Esophagus muscularis mucosa (tissue), 4 donors: ENCODE results near the gene GPR33. TPM values are rescaled to one million over a fixed set of nuclear protein-coding genes. Genes with fewer than 3 reads are reported as not detected.
"Not testable (repeated sequence)": the region's sequence is repeated elsewhere in the genome, so short reads cannot be mapped to it uniquely, and the experiment has no call there.

ENCODE experiments used
- DNase-seq: peaks from one replicate; pipeline ENCODE4 v3.0.0-alpha.2; 2017; ENCODE audit errors: extremely low spot score
- H3K27ac ChIP-seq, 4 donors: fragments of 200-600 bp; sonication (generic); replicated peaks in 1 of 4; 1 replicate in 3 of 4; 2 replicates in 1 of 4; pipeline ENCODE4 v1.5.1; 2016 to 2019; ENCODE audit warnings: mild to moderate bottlenecking in 1 of 4
- H3K27me3 ChIP-seq, 4 donors: fragments of 200-600 bp; sonication (generic); one replicate each; pipeline versions ENCODE4 v1.5.1 to v1.6.0; 2016 to 2019
- H3K36me3 ChIP-seq, 4 donors: fragments of 200-600 bp; sonication (generic); one replicate each; pipeline ENCODE4 v1.5.1; 2016 to 2019
- H3K4me1 ChIP-seq, 4 donors: fragments of 200-600 bp; sonication (generic); one replicate each; pipeline ENCODE4 v1.5.1; 2016 to 2019
- H3K4me3 ChIP-seq, 4 donors: fragments of 200-600 bp; sonication (generic); 1 replicate in 2 of 4; 2 replicates in 2 of 4; pipeline ENCODE4 v1.5.1; 2016 to 2019; ENCODE audit warnings: mild to moderate bottlenecking in 4 of 4, moderate library complexity in 1 of 4
- H3K9me3 ChIP-seq, 4 donors: fragments of 200-600 bp; sonication (generic); 1 replicate in 3 of 4; 2 replicates in 1 of 4; pipeline ENCODE4 v1.5.1; 2016 to 2019
- CTCF ChIP-seq, 3 experiments: fragments of 200-600 bp in 2 of 3; fragments of 450-650 bp in 1 of 3; sonication (generic) in 2 of 3; IDR thresholded peaks; one replicate each; pipeline ENCODE4 v1.5.1; 2017 to 2019; ENCODE audit warnings: antibody characterized with exemption in 3 of 3, mild to moderate bottlenecking in 2 of 3, moderate library complexity in 1 of 3
- EP300 ChIP-seq: sonication (generic); formaldehyde crosslinking; IDR thresholded peaks from one replicate; pipeline ENCODE4 v1.6.1; 2017; ENCODE audit warnings: antibody characterized with exemption
- POLR2A ChIP-seq: fragments of 450-650 bp; IDR thresholded peaks from one replicate; pipeline ENCODE4 v1.6.1; 2017; ENCODE audit warnings: antibody characterized with exemption, moderate library complexity, mild to moderate bottlenecking, low read depth
- POLR2AphosphoS5 ChIP-seq, 2 donors: sonication (generic); formaldehyde crosslinking; IDR thresholded peaks; one replicate each; pipeline ENCODE4 v1.6.1; 2017; ENCODE audit warnings: antibody characterized with exemption in 2 of 2
- WGBS: methylation state at CpG from one replicate; pipeline ENCODE4 v1.1.5; 2018; 5-methylcytosine and 5-hydroxymethylcytosine counted together
- intact Hi-C: fragments of 100-400 bp; cut with DNase I; formaldehyde crosslinking; loops from one replicate; pipeline ENCODE4 v1.15.1; 2023
- total RNA-seq, 4 donors: library from RNA; depleted of rRNA; stranded (reverse); fragments of >200 nt; gene quantifications; one replicate each; pipeline versions ENCODE4 v1.1.0 to v1.2.1, GENCODE V29; 2016

The GPR33 gene
- total RNA-seq, 4 donors from 2014 or later, result not detected

DNA sequence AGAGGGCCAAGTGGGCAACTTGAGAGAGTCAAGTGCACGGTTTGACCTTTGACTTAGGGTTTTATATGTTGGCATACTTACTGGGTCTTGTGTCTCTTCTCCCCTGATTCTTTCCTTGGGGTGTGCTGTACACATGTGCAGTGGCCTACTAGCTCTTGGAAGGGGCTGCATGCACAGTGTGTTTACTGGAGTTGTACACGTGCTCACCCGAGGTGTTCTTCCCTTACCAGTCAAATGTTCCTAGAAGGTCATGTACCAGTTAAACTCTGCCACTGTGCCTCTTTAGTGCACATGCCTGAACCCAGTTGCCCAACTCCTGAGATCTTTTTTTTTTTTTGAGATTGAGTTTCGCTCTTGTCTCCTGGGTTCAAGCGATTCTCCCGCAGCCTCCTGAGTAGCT is 21.3 kb downstream of the GPR33 start:
- WGBS, result 94% methylated on average over 6 of the region's 6 CpGs
- TF ChIP-seq POLR2A (no peak), CTCF (IDR thresholded peaks at IDR 0.05) (no peak)
- Histone ChIP-seq H3K9me3 (no peaks in the 10 kb centered on the region), H3K27me3 (no peaks in the 10 kb centered on the region), H3K36me3 (no peaks in the 10 kb centered on the region), H3K4me3 (no peak overlapping the region), H3K4me1 (peaks cover 0 to 10% (median 5%) of the 10 kb centered on the region in 4 donors), H3K27ac (no peak overlapping the region)
- intact Hi-C loops, result no loop called here
- no peak for DNase-seq

DNA sequence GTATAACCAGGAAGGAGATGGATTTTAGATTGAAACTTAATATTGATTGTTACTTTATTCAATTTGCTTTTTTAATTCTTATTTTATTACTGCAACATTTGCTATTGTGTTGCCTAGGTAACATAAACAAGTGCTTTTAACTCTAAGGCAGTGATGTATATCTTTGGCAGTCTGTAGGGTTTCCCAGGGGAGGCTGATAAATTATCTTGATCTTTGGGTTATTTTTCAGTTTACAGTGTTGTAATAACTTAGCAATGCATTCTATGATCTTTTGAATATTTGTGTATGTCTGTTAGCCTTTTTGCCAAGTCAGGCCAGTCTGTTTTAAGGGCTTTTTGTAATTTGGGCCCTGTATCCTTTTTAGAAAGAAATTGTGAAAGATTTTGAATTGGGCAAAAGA is 22.7 kb downstream of the GPR33 start:
- no peaks in the 10 kb centered on the region for H3K27me3 ChIP-seq
- peaks cover 0 to 10% (median 5%) of the 10 kb centered on the region in 4 donors for H3K4me1 ChIP-seq
- TF ChIP-seq EP300 (no peak), CTCF (IDR thresholded peaks at IDR 0.05) (no peak), POLR2AphosphoS5 (IDR thresholded peaks at IDR 0.05) (no peak), POLR2A (no peak)
- H3K27ac ChIP-seq, result no peak overlapping the region
- intact Hi-C loops, result no loop called here
- H3K9me3 ChIP-seq, result no peaks in the 10 kb centered on the region
- H3K4me3 ChIP-seq, result no peak overlapping the region
- DNase-seq, result no peak
- no peaks in the 10 kb centered on the region for H3K36me3 ChIP-seq

DNA sequence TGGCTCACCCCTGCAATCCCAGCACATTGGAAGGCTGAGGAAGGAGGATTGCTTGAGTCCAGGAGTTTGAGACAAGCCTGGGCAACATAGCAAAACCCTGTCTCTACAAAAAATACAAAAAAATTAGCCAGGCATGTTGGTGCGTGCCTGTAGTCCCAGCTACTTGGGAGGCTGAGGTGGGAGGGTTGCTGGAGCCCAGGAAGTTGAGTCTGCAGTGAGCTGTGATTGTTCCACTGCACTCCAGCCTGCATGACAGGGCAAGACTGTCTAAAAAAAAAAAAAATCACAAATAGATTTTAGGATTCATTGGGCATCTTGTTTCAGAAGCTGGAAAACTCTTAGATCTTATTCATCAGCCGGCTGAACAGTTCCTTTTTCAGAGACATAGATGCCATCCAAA is 25.4 kb downstream of the GPR33 start:
- H3K4me3 ChIP-seq, intact Hi-C loops, H3K36me3 ChIP-seq, H3K27ac ChIP-seq, H3K27me3 ChIP-seq, H3K9me3 ChIP-seq, DNase-seq: not testable (repeated sequence)
- WGBS, result 84% methylated on average over 2 of the region's 2 CpGs
- H3K4me1 ChIP-seq, result peaks cover 5 to 11% (median 10%) of the 10 kb centered on the region in 4 donors

GRCh38 chr14:31461545-31461944 is 26.3 kb downstream of the GPR33 start:
- no peak for DNase-seq
- Histone ChIP-seq H3K27me3 (no peaks in the 10 kb centered on the region), H3K9me3 (no peaks in the 10 kb centered on the region), H3K27ac (no peak overlapping the region), H3K36me3 (no peaks in the 10 kb centered on the region), H3K4me1 (peaks cover 5 to 12% (median 11%) of the 10 kb centered on the region in 4 donors), H3K4me3 (no peak overlapping the region)
- 87% methylated on average over 3 of the region's 3 CpGs for WGBS
- intact Hi-C loops, result no loop called here
- TF ChIP-seq POLR2A (no peak), POLR2AphosphoS5 (IDR thresholded peaks at IDR 0.05) (no peak), CTCF (IDR thresholded peaks at IDR 0.05) (no peak), EP300 (no peak)

DNA sequence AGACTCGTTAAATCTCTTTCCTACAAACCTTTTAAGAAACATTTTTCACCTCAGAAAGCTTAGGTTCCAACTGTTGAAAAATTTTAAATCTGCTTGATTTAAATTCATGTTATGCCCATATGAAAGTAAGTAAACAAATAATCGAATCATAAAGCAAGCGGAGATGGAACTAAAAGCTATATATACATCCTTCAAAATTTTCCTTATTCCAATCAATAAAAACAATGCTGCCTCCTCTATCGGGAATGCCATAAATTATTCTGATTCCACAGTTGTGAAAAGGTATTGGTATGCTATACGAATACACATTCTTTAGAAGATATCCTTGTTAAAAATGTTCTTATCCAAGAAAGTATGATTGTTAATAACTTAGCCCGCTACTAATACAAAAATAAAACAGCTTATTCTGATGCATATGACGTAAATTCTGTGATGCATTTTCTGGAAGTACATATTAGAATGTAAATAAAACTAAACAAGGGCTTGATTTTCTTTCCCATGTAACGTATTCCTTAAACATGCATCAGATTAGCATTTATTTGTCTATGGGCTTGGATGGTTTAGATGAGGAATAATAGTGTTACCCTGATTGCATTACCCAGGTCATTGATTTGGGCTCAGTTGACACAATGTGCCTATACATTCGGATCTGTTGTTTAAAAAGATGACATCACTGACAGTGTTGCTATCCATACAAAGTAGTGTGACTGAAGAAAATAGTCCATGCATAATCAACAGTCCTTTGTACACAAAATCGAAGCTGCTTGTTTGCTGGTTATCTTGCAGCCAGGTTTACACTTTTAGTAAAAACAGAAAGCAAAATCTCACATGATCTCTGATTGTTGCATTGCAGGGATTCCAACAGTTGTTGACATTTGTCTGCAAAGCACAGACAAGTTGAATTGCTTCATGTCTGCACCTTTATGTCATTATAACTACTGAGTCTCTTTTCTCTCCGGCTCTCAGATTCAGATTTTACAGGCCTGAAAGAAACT is 29.9 kb downstream of the GPR33 start:
- WGBS, result 61% methylated on average over 11 of the region's 11 CpGs
- no peaks in the 10 kb centered on the region for H3K27me3 ChIP-seq
- peaks cover 0 to 2% (median under 1%) of the 10 kb centered on the region in 4 donors for H3K36me3 ChIP-seq
- H3K27ac ChIP-seq, result peak overlapping the region; percentile 85 to 94 (median 88)
- intact Hi-C loops, result loop anchor here (2.0 to 5.0 kb wide), 2 partner anchors 36 to 103 kb away; partner anchors contain the start of genes HEATR5A and NUBPL
- no peak for TF ChIP-seq POLR2A
- TF ChIP-seq POLR2AphosphoS5 (IDR thresholded peaks at IDR 0.05), result no peak
- no peak for TF ChIP-seq CTCF (IDR thresholded peaks at IDR 0.05)
- no peak for TF ChIP-seq EP300
- peak overlapping the region; percentile 66 to 78 (median 72) for H3K4me3 ChIP-seq
- peaks cover 12 to 35% (median 31%) of the 10 kb centered on the region in 4 donors for H3K4me1 ChIP-seq
- no peak for DNase-seq
- H3K9me3 ChIP-seq, result no peaks in the 10 kb centered on the region
